Posterior vena cava (tissue), 2 donors: ENCODE measurements around the gene OTUD4. TPM values are rescaled to one million over a fixed set of nuclear protein-coding genes. Genes with fewer than 3 reads are reported as not detected.
"Not testable (repeated sequence)": the region's sequence is repeated elsewhere in the genome, so short reads cannot be mapped to it uniquely, and the experiment has no call there.

Experiments
- DNase-seq: peaks from one replicate; pipeline ENCODE4 v3.0.0-alpha.2; 2020; ENCODE audit warnings: low spot score
- intact Hi-C, 2 donors: fragments of 100-400 bp; cut with DNase I; formaldehyde crosslinking; loops; one replicate each; pipeline versions ENCODE4 v1.14.1 to v1.14.2; 2022 to 2023
- total RNA-seq, 2 donors: library from RNA; stranded (reverse); fragmentation: NEBNext Ultra II Directional; extraction: Animal tissue kit (Norgen Biotek cat#: 25700); gene quantifications; one replicate each; pipeline ENCODE4 v1.2.1, GENCODE V29; 2021
- donor health status: DM: yes; HTN: yes; CAD: no.
- donor health status: DM: yes; HTN: yes; CAD: no.

Gene OTUD4
- total RNA-seq, 2 donors from 2014 or later = 27.1 to 41.9 TPM

- no peak for DNase-seq
- intact Hi-C loops = no loop called here
Observed at GRCh38 chr4:145148980-145149379, 31.4 kb downstream of the OTUD4 start.

DNA sequence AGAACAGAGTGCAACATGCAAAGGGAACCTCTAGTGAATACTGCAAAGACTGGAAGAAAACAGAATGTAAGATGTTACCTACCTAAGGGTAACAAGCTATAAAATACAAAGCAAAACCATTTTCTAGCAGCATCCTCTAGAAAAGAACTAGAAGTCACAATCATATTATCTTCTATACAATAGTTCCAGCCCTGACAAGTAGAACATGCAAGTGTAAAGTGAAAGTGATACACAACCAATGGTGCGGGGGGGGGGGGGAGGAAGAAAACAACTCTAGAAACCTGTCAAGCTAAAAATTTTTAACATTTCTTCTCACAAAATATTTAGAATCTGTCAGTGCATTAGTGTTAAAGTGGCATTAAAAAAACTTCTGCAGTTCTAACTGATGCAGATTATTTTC is 44.2 kb downstream of the OTUD4 start:
- intact Hi-C loops = loop anchor here in 1 of 2 donors (10.0 kb wide), 1 partner anchor 961 kb away; no protein-coding TSS in a partner anchor
- DNase-seq = not testable (repeated sequence)

GRCh38 chr4:145132511-145133098 is 47.8 kb downstream of the OTUD4 start:
- intact Hi-C loops = loop anchor here in 1 of 2 donors (10.0 kb wide), 1 partner anchor 958 kb away; no protein-coding TSS in a partner anchor
- DNase-seq = no peak

GRCh38 chr4:145131848-145132247 is 48.5 kb downstream of the OTUD4 start:
- intact Hi-C loops = loop anchor here in 1 of 2 donors (10.0 kb wide), 1 partner anchor 957 kb away; no protein-coding TSS in a partner anchor
- DNase-seq = no peak

- no peak for DNase-seq
Observed at GRCh38 chr4:145130788-145131399, 49.5 kb downstream of the OTUD4 start.

GRCh38 chr4:145130130-145130529 is 50.3 kb downstream of the OTUD4 start:
- DNase-seq = no peak
- intact Hi-C loops = loop anchor here in 1 of 2 donors (10.0 kb wide), 1 partner anchor 955 kb away; no protein-coding TSS in a partner anchor

More at GRCh38 chr4:145130788-145131399, 49.5 kb downstream of the OTUD4 start:
- intact Hi-C loops = loop anchor here in 1 of 2 donors (10.0 kb wide), 1 partner anchor 956 kb away; no protein-coding TSS in a partner anchor

- intact Hi-C loops = no loop called here
- no peak for DNase-seq
Observed at GRCh38 chr4:145125396-145125795, 55.0 kb downstream of the OTUD4 start.

DNA sequence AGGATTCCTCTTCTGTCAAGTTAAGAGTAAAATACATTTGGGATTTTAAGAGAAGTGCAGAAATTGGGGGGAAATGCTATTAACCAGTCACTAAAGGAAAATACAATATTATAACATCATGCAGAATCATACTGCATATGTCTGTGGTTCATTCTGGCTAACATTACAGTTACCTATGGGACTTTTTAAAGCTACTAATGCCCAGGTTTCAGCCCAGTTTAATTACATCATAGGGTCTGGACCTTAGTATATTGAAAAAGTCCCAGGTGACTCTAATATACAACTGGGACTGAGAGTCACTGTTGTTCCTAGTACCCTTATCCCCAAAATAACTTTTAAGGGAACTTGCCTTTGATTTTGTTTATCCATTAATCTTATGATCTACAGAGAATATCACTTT is 72.3 kb downstream of the OTUD4 start:
- intact Hi-C loops = no loop called here

DNA sequence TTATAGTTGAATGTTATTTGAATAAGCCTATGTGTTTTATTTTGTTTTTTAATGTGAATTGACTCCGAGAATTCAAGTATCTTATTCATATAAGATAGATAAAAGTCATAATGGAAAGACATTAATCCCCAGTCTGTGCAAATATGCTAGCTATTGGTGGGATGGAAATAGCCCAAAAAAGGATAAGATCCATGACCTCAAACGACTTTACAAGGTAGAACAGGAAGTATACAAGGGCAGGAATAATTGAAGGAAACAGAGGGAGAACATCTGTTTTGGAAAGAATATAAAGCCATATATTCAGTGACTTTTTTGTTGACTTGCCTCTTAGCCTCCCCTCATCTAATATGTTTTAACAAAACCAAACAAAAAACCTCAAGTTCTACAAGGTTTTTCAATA is 73.3 kb downstream of the OTUD4 start:
- intact Hi-C loops = no loop called here

More for the DNA sequence above, 72.3 kb downstream of the OTUD4 start:
- DNase-seq = no peak

GRCh38 chr4:145103496-145103895 is 76.9 kb downstream of the OTUD4 start:
- intact Hi-C loops = no loop called here
- no peak for DNase-seq

More for the DNA sequence above, 73.3 kb downstream of the OTUD4 start:
- DNase-seq = no peak

DNA sequence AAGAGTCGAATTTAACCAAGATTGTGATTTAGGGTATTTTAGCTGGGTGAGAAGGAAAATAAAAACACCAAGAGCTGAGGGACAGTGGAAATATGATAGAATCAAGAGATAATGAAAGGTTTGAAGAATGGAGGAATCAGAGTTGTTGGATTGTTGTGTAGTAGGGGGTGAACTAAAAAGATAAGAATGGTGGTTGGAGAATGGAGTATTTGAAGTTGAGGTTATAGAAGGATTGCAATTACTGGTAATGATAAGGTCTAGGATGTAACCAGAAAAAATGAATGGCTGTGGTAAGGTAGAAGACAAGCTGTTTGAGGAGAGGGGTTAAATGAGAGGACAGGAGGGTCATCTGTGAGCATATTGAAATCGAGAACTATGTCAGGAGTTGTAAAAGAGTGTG is 77.8 kb downstream of the OTUD4 start:
- intact Hi-C loops = no loop called here
- no peak for DNase-seq

- intact Hi-C loops = no loop called here
- no peak for DNase-seq
Observed at GRCh38 chr4:145101091-145101490, 79.3 kb downstream of the OTUD4 start.

- DNase-seq = no peak
- intact Hi-C loops = no loop called here
Observed at GRCh38 chr4:145099653-145100052, 80.7 kb downstream of the OTUD4 start.

DNA sequence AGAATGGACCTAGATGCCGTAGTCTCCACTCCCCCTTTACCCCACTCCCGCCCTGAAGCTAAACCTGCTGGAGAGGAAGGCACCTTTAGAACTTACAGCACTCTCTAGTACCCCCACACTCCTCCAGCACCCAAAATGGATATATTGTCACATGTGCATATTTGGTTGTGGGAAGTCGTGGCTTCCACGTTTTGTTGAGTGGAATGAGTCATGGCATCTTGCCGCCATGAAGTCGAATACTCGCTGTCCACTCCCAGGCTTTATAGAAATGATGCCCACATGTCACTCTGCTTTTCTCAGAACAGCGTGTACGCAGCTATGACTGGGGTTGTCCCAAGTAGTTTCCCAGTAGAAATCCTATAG is 81.7 kb downstream of the OTUD4 start:
- no peak for DNase-seq
- intact Hi-C loops = no loop called here

GRCh38 chr4:145097821-145098674 is 82.3 kb downstream of the OTUD4 start, which contains the start of the genes ABCE1 and ANAPC10:
Gene ABCE1 (plus strand): TSS chr4:145098311. CDS start chr4:145104413, 6,102 bp downstream.
Gene ANAPC10 (minus strand): TSS chr4:145098196. CDS start chr4:145096099, 2,097 bp downstream.
- intact Hi-C loops = no loop called here

DNA sequence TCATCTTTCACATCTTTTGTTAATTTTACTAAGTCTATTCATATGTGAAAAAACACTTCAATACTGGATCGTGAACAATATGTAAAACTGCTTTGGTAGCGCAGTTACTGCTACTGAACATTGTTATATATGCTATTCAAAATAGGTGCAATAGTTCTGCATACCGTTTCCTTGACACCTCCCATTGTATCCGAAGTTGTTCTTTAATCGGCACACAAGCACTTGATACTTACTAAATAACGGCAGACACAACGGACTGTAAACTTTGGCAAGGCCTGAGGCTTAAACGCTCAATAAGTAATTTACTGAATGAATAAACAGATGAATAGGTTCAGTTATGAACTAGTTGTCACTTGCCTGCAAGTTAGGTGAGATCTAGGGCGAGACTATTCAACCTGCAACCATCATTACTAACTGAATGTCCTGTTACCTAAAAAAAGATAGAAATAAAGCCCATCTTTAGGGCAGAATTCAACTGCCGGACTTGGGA is 83.0 kb downstream of the OTUD4 start:
- no peak for DNase-seq
- intact Hi-C loops = no loop called here

More at GRCh38 chr4:145097821-145098674, 82.3 kb downstream of the OTUD4 start, which contains the start of the genes ABCE1 and ANAPC10:
- DNase-seq = peak; percentile 98

DNA sequence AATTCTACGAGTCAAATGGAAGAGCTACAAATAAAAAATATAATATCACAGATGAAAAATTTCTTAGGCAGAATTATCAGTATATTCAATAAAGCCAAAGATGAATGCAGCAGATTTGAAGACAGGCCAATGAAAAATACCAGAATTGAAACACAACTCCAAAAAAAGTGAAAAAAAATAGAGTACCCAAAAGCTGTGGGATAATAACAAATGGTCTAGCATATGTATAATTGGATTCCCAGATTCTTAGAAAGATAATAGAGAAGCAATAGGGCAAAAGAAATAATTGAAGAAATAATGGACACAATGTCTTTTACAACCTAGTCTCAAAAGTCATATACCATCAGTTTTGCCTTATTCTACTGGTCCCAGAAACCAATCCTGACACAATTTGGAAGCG is 86.8 kb downstream of the OTUD4 start:
- intact Hi-C loops = no loop called here
- no peak for DNase-seq

- intact Hi-C loops = no loop called here
- DNase-seq = no peak
Observed at GRCh38 chr4:145090380-145090779, 90.0 kb downstream of the OTUD4 start.

GRCh38 chr4:145083891-145084605 is 96.3 kb downstream of the OTUD4 start:
- intact Hi-C loops = no loop called here
- DNase-seq = no peak
